ENCODE measurements around the gene LETM1. TPM values are rescaled to one million over a fixed set of nuclear protein-coding genes. Genes with fewer than 3 reads are reported as not detected.

LETM1 gene
- total RNA-seq, 4 donors from 2014 or later = 40.6 to 85.6 (median 72.8) TPM

- 0 to 3% methylated on average over 2 to 8 of the region's 22 CpGs for WGBS, 2 donors
- Histone ChIP-seq H3K4me1 (peaks cover 10 to 43% (median 19%) of the 10 kb centered on the region in 3 donors), H3K9me3 (no peaks in the 10 kb centered on the region), H3K36me3 (no peaks in the 10 kb centered on the region), H3K27me3 (peaks cover 0 to 21% (median 0%) of the 10 kb centered on the region in 4 donors), H3K27ac (peak overlapping the region; percentile 98 to 100 (median 100)), H3K4me3 (peak overlapping the region; percentile 81 to 99 (median 96))
- peak; percentile 45 for DNase-seq
- intact Hi-C loops (cut with DNase I) = no loop called here
- TF ChIP-seq POLR2A (IDR thresholded peaks at IDR 0.05) (no peak), CTCF (IDR thresholded peaks at IDR 0.05) (no peak)
These were observed 14.3 kb upstream of the LETM1 start for GRCh38 chr4:1870328-1870577.

- peak overlapping the region; percentile 98 to 100 (median 100) for H3K27ac ChIP-seq
- intact Hi-C loops (cut with DNase I) = no loop called here
- H3K4me1 ChIP-seq = peaks cover 10 to 41% (median 19%) of the 10 kb centered on the region in 3 donors
- H3K36me3 ChIP-seq = no peaks in the 10 kb centered on the region
- WGBS, 2 donors = 45 to 73% methylated on average over 8 to 14 of the region's 19 CpGs
- no peaks in the 10 kb centered on the region for H3K9me3 ChIP-seq
- no peak for DNase-seq
- H3K27me3 ChIP-seq = peaks cover 0 to 24% (median 0%) of the 10 kb centered on the region in 4 donors
- peak overlapping the region; percentile 81 to 99 (median 96) for H3K4me3 ChIP-seq
- no peak for TF ChIP-seq POLR2A (IDR thresholded peaks at IDR 0.05)
- no peak for TF ChIP-seq CTCF (IDR thresholded peaks at IDR 0.05)
These were observed 13.8 kb upstream of the LETM1 start for GRCh38 chr4:1869530-1870327.

GRCh38 chr4:1868912-1869311, 13.0 kb upstream of the LETM1 start:
- TF ChIP-seq POLR2A (IDR thresholded peaks at IDR 0.05) = no peak
- no peak for TF ChIP-seq CTCF (IDR thresholded peaks at IDR 0.05)
- 70 to 100% methylated on average over 3 of the region's 3 CpGs for WGBS, 2 donors
- Histone ChIP-seq H3K27me3 (peaks cover 0 to 32% (median 0%) of the 10 kb centered on the region in 4 donors), H3K27ac (no peak overlapping the region), H3K9me3 (no peaks in the 10 kb centered on the region), H3K36me3 (no peaks in the 10 kb centered on the region), H3K4me3 (no peak overlapping the region), H3K4me1 (peaks cover 10 to 33% (median 19%) of the 10 kb centered on the region in 3 donors)
- DNase-seq = no peak
- intact Hi-C loops (cut with DNase I) = no loop called here

- intact Hi-C loops (cut with DNase I) = no loop called here
- Histone ChIP-seq H3K4me3 (no peak overlapping the region), H3K4me1 (peaks cover 10 to 28% (median 18%) of the 10 kb centered on the region in 3 donors), H3K9me3 (no peaks in the 10 kb centered on the region), H3K27me3 (peaks cover 0 to 38% (median 0%) of the 10 kb centered on the region in 4 donors), H3K27ac (no peak overlapping the region), H3K36me3 (no peaks in the 10 kb centered on the region)
- TF ChIP-seq CTCF (IDR thresholded peaks at IDR 0.05) (no peak), POLR2A (IDR thresholded peaks at IDR 0.05) (no peak)
- DNase-seq = no peak
- 71 to 92% methylated on average over 2 to 4 of the region's 5 CpGs for WGBS, 2 donors
These were observed 12.3 kb upstream of the LETM1 start for GRCh38 chr4:1868293-1868692.

GRCh38 chr4:1866189-1866661, 10.3 kb upstream of the LETM1 start:
- 80% methylated on average over 1 of the region's 7 CpGs; no CpG with 5 or more reads in 1 of the 2 donors for WGBS, 2 donors
- no peaks in the 10 kb centered on the region for H3K36me3 ChIP-seq
- intact Hi-C loops (cut with DNase I) = no loop called here
- H3K9me3 ChIP-seq = no peaks in the 10 kb centered on the region
- peaks cover 10 to 23% (median 17%) of the 10 kb centered on the region in 3 donors for H3K4me1 ChIP-seq
- no peak overlapping the region for H3K27ac ChIP-seq
- TF ChIP-seq POLR2A (IDR thresholded peaks at IDR 0.05) = no peak
- TF ChIP-seq CTCF (IDR thresholded peaks at IDR 0.05) = no peak
- peaks cover 0 to 54% (median 0%) of the 10 kb centered on the region in 4 donors for H3K27me3 ChIP-seq
- no peak overlapping the region for H3K4me3 ChIP-seq
- DNase-seq = no peak
